Measurements from ENCODE around the gene KMT2C.
"Not testable (repeated sequence)": the region's sequence is repeated elsewhere in the genome, so short reads cannot be mapped to it uniquely, and the experiment has no call there.

DNA sequence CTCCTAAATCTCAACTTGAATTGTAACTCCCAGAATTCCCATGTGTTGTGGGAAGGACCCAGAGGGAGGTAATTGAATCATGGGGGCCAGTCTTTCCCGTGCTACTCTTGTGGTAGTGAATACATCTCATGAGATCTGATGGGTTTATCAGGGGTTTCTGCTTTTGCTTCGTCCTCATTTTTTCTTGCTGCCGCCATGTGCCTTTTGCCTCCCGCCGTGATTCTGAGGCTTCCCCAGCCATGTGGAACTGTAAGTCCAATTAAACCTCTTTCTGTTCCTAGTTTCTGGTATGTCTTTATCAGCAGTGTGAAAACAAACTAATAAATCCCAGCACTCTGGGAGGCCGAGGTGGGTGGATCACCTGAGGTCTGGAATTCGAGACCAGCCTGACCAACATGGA is 33.8 kb upstream of the KMT2C start:
- TF ChIP-seq POLR2A, POLR2AphosphoS5 (IDR thresholded peaks at IDR 0.05): not testable (repeated sequence)
